NCI-H2227 treated with DMSO at 0.1 percent for 48 hours (cell line): ENCODE measurements around the gene FOXN3.

Experiments used
- DNase-seq: peaks from one replicate; lab custom pipeline; 2025; lab: John Stamatoyannopoulos, UW

Gene FOXN3, protein sequence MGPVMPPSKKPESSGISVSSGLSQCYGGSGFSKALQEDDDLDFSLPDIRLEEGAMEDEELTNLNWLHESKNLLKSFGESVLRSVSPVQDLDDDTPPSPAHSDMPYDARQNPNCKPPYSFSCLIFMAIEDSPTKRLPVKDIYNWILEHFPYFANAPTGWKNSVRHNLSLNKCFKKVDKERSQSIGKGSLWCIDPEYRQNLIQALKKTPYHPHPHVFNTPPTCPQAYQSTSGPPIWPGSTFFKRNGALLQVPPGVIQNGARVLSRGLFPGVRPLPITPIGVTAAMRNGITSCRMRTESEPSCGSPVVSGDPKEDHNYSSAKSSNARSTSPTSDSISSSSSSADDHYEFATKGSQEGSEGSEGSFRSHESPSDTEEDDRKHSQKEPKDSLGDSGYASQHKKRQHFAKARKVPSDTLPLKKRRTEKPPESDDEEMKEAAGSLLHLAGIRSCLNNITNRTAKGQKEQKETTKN

DNA sequence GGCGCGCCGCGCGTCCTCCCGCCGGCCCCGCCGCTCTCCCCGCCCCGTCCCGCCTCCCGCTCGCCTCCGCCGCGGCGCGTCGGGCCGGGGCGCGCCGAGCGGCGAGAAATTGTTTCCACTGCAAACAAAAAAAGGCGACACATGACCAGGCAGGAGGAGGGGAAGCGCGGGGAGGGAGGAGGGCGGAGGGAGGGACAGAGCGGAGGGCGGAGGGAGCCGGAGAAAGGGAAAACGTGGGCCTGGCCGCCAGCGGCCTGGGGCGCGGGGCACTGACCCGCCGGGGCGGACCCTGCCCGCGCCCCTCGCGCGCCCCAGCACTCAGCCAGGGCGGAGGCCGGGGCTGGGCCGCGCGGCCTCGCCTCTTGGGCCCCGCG, at the start of gene FOXN3:
Gene FOXN3, minus strand, starts transcription at position 143 of the 374 bp plus-strand sequence. CDS start 4,757 bp downstream, outside the sequence.
- peak; percentile 70 for DNase-seq

DNA sequence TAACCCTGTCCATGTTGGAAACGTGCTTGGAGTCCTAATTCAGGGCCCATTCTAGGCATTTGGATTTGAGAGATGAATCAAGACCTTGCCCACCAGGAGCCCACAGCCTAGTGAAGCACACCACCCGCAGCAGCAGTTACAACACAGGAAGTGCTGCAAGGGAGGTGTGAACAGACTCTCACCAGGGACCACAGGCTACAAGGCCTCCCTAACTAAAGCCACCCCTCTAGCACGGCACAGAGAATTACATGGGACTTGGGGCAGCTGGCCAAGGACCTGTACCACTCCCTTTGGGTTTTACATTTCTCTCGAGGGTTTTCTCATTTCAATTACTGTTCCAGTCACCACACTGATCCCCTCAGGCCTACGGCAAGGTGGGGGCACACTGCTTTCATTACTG, 49.5 kb upstream of the FOXN3 start:
- no peak for DNase-seq

DNA sequence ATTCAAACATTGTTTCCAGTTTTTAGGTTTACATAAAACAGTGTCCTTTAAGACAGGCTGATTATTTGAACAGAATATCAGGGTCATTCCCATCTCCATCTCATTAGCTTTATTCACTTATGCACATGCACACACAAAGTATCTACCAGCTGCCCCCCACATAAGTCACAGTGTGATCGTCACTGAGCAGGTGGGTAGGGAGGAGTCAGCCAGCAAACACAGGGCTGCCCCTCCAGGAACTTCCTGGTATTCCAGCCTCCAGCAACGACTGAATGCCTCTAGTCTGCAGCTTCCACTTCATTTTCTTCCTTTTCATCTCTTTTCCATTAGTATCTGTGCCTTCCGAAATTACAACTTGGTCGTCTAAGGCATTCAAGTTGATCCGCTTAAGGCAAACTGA, 48.8 kb upstream of the FOXN3 start:
- no peak for DNase-seq

DNA sequence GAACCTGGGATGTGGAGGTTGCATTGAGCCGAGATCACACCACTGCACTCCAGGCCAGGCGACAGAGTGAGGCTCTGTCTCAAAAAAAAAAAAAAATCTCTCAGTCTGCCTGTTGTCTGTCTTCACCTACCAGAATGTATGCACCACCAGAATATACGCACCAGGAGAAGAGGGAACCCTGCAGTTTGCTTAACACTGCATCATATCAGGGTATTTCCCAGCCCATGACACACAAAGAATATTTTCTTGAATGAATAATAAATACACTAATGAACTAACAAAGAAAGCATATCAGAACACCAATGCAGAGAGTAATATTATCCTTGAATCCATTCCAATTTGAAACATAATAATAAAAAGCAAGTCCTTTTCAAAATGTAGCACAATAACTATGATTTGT, 44.2 kb upstream of the FOXN3 start:
- DNase-seq: no peak

DNA sequence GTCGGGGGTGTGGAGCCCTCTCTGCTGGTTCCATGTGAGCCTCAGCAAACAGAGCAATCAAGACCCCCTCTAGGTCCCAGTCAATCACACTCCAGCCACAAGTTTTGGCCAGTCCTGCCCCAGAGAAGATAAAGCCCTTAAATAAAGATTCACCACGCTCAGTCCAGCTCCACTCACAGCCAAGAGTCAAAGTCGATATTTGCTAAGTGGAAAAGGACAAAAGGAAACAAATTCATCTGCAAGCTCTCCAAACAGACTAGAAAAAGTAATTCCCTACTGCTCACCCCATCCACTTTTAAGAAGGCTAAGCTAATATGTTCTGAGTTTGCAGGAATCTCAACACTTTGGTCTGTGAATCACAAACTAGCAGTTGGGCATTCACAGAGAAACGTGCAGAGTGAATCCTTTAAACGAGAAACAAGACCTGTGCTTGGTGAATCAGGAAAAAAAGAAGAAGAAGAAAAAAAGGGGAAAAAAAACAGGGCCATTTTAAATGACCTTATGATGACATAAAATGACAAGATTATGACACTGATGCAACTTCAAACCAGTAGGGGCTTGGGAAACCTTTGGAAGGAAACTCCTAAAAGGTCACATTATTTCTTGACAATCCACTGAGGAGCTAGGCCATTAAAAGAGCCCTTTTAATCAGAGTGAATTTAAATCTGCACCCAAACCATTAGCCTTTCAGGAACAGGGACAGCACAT, 41.8 kb upstream of the FOXN3 start:
- DNase-seq: no peak

DNA sequence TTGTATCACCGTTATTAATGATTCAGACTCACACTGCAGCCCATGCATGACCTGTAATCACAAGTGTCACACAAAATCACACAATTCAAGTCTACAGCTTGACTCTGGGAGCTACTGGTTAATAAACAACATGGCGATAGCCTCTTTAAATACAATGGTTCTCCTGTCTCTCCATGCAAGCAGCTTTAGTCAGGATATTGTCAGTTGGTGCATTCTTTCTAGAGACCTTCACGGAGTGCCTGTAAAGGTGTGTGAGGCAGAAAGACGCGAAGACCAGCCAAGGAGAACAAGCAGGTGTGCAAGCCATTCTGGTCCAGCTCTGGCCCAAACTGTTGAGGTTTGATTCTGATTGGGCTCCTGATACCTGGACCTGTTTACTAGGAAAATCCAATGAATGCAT, 40.0 kb upstream of the FOXN3 start:
- no peak for DNase-seq

DNA sequence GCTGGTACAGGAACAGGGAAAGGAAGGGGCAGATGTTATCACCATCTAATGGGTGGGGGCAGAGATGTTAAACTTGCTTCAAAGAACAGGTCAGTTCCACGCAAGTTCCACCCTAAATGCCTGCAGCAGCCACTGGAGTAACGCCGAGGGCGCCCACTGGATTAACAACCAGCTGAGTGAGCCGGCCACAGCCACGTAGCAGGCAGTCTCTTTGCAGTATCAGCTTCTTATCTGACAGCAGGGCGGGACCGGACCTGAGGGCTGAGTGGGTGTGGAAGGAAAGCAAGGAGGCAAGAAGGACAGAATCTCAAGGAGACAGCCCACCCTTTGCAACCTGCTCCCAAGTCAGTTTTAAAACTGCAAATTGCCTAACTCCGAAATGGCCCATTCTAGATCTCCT, 38.4 kb upstream of the FOXN3 start:
- DNase-seq: no peak

DNA sequence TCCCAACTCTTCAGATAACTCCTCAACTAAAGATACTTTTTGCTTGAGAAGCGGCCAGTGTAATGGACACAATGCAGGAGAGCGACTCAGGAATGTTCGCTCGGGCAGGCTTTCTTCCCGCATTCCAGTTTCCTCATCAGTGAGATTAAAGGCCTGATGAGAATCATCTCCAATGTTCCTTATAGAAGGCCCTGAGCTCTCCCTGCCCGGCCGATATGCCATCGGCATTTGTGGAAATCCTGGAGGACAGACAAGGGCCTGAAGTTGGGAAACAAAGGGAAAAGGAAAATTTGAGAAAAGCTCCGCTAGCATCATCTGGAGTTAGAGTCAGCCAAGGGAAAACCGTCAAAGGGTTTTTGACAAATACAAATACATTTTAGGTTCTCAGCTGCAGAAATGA, 38.0 kb upstream of the FOXN3 start:
- DNase-seq: no peak

DNA sequence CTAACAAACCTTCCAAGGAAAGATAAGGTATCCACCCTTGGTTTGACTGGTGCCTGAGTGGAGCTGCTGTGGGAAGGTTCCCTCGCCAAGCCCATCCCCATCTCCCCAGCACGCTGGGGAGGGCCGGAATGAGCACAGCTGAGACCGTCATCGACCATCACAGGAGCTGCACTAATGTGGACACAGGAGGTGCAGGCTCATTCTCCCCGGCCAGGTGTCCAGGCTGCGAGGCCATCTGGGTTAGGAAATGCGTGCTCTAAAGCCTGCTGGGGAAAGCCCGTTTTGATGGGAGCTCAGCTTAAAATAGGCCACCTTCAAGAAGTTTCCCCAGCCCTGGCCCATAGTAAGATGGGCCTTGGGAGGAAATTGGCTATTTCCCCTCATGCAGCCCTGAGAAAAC, 35.2 kb upstream of the FOXN3 start:
- no peak for DNase-seq

DNA sequence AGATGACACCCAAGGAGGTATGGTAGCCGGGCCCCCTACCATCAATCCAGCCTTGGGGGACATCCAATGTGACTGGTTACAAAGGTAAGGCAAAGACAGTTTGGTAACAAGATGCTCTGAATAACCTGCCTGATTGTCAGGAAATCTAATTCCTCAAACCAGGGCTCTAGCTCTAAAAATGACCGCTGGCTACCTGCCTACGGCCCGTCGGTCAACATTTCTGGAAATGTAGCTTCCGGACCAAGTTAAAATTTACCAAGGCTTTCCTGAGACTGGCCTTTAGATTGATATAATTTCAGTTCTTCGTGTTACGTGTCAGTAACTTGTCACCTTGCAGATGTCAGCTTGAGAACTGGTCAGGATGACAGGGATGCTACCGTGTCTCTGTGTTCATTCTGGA, 34.2 kb upstream of the FOXN3 start:
- DNase-seq: no peak

DNA sequence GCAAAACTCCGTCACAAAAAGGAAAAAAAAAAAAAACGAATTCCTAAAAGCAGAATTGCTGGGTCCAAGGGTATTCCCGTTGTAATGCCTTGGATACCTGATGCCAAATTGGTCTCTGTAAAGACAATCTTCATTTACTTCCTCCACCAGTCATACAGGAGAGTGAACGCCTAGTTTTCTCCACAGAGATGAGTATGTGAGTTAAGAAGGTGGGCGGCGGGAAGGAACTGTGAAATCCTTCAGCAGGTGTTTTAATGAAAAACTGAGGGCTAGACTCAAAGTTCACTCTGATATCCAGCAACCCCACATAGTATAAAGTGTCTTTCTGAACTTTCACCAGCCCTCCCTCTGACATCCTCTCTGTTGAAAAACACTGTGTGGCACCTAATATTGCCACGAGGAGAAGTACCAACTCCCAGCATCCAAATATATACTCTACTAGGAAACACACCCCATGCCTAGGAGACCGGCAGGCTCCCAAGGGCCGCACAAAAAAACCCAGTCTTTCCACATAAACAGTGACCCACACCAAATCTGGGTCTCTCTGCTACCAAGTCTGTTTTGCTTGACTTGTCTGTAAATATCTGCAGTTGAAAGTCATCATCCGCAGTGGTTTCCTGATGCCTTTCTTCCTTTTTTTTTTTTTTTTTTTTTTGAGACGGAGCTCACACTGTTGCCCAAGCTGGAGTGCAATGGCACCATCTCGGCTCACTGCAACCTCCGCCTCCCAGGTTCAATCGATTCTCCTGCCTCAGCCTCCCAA, 30.3 kb upstream of the FOXN3 start:
- no peak for DNase-seq

DNA sequence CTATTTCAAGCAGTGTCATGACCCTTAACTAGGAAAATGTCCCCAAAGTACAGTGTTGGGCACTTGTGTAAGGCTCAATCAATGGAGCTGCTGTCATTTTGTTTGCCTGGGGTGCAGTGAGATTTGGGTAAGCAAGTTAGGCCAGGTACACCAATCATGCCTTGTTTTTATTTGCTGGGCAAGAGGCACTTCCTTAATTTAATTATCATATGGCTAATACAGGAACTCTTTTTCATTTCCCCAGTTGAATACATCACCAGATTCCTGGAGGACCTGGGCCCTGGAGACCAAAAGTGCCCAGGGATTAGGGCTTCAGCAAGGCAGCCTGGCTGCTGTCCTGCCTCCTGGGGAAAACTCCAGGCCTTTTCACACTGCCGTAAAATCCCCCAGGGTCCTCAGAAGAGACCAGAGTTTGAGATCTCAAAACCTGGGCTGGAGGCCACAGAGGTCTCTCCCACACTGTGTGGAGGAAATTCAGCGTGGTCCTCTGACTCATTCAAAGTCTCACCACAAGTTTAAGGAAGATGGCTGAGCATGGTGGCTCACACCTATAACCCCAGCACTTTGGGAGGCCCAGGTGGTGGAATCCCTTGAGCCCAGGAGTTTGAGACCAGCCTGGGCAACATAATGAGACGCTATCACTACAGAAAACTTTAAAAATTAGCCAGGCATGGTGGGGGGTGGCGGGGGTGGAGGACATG, 28.4 kb upstream of the FOXN3 start:
- no peak for DNase-seq

DNA sequence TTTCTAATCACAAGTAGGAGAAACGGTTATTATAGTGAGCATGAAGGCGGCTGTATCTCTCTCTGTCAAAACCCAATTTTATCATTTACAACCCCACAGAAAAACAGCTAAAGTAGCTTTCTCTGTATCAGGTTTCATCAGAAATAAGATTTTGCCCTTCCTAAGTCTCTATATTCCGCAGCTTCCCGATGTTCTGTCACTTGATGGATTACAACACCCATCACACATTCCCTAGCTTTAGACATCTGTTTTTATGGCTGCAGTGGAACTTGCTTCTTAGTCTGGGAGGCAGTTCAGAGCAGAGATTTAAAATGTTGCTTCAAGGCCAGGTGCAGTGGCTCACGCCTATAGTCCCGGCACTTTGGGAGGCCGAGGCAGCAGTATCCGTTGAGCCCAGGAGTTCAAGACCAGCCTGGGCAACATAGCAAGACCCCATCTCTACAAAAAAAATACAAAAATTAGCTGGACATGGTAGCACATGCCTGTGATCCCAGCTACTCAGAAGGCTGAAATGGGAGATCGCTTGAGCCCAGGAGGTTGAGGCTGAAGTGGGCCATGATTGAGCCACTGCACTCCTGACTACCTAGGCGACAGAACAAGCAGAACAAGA, 27.6 kb upstream of the FOXN3 start:
- no peak for DNase-seq

DNA sequence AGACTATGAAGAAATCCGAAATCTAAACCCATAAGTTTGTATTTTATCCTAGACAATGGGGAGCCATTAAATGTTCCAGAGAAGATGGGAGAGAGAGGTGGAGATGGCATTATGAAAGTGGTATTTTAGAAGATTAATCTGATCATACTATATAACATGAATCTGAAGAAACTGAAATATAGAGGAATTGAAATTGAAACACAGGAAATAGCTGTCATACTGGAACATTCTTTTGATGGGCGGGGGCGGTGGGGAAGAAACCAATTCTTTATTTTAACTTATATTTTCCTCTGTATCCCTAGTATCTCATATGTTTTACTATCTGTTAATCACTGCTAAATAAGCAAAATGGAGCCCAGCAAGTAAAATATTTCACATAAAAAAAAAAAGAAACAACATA, 27.0 kb upstream of the FOXN3 start:
- no peak for DNase-seq

DNA sequence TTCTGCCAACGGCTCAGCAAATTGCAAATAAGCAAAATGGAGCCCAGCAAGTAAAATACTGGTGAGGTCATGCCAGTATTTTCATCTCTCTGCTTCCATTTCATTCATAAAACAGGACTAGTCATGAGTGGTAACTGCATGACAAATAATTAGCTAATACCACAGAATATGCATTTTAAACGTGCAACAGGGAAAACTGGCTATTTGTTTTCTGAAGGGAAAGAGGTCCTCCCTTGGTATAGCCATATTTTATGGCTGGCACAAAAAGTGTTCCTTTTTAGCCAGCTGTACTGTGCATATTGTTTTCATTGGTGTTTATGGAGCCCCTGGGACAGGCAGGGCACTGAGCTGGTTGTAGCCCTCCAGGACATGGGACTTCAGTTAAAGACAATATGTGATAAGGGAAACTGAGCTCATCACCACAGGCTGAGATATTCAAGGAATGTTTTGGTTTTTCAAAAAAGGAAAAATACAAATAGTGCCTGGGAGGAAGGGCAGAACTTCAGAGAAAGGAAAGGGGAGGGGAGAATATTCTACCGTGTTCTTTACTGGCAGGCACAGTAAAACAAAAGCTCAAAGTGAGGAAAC, 26.1 kb upstream of the FOXN3 start:
- no peak for DNase-seq

DNA sequence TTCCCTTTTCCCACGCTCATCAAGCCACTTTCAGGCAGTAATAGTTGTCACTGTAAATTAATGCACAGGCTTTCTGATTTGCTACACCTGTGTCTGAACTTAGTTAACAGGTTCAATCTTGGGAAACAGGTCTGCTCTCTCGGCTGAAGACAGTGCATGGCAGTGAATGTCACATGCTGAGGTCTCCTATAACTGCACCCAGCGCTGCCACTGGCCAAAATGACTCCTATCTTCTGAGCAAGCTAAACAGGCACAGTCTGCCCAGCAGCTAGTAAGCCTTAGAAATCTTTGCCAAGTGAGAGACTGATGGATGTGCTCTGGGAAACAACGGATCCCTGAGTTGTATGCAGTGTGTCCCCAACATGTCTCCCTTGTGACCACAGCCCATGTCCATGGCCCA, 25.2 kb upstream of the FOXN3 start:
- no peak for DNase-seq

DNA sequence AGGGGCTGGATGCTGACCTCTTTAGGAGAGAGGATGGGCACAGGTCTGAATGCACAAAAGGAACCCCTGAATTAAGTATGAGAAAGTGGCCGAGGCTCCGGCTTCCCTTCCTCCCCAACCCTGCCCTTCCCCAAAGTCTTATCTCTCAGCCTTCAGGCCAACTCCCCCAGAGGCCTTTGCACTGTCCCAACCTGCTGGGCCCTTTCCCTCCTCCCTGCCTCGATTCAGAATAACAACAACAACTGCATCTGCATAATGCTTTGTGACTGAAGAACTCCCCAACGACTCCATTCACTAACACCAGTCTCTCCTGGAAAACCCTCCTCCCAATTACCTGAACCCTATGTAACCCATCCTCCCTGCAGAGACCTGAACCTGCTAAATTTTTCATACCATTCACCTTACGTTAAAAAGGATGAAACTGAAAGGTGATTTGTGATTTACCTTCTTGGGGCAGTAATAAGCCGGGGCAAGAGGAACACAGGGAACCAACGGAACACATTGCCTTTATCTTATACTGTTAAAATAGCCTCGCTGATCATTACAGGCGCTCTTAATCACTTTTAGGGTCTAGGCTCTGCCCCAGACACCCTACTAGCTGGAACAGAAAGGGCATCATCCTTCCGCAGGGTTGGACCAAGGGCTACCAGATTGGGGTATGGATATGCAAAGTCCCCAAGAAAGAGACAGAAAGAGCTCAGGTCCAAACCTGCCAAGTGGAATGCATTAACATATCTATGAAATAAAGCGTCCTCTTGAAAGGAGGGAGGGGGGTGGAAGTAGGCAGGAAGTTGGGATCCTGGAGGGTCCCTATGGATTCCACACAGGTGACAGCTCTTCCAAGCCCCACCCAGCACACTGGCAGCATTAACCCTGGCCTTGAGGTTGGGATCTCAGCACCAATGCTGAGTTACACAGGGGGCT, 24.2 kb upstream of the FOXN3 start:
- DNase-seq: no peak

DNA sequence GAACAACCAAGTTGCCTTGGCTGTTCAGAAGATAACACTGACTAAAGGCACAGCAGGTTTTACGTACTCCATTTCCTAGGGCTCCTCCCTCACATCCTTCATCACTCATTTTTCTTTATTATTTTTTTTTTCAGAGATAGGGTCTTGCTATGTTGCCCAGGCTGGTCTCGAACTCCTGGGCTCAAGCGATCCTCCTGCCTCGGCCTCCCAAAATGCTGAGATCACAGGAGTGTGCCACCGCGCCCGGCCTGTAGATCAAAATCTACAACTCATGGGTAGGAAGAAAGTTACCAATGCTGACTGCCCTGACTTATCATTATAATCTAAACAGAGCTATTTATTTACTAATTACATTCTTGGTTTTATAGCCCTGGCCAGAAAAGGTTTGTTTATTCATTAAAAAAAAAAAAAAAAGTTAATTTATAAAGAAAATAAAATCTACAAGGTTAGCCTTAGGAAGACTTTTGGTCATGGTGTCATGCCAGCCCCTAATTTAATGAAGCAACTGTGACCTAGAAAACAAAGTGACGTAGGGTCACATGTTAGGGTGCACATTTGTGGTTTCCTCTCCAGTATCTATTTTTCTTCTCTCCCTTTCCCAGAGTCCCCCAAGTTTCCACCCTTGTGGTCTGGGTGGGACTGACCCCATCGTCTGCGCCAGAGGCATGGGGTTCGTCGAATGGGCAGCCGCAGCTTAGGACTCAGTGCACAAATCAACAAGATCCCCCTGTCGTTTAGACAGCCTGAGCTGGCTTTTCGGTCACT, 19.0 kb upstream of the FOXN3 start:
- DNase-seq: no peak

DNA sequence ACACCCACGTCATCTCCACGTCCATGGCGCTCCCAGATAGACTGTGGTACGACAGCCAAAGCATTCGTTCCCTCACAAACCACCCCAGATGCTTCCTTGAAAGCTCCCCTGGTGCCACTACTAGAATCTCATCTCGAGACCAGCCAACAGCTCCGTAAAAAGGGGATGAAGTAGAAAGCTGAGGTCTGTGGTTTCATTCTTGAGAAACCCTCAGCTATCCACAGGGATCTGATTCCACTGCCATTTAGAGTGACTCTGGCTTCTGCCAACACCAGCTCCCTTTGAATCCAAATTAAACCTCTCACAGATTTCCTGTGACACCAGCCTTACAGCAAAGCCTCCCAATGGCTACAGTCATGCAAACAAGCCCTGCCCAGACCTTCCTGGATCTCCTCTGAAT, 18.5 kb upstream of the FOXN3 start:
- no peak for DNase-seq

DNA sequence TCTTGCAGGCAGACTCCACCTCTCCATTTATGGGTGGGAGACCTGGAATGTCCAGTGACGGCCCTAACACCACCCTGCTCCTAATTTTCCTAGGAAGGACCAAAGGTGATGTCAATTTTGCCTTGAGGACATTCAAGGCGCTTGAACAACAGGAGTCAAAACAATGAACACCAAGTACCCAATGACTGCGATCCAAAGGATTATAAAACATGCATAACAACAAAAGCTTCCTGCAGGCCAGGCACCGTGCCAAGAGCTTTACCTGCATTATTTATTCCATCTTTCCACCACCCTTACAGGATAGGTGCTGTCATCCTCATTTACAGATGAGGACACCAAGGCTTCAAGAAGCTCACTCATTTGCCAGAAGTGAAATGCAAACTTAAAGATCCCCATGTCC, 15.2 kb upstream of the FOXN3 start:
- DNase-seq: no peak
